NAMALWA (cell line): ENCODE measurements around the gene MLLT1.

ENCODE experiments used
- DNase-seq: peaks from one replicate; pipeline ENCODE4 v3.0.0-alpha.2; 2015; ENCODE audit warnings: low spot score

MLLT1 gene

GRCh38 chr19:6274756-6275155, 5.0 kb downstream of the MLLT1 start:
- DNase-seq: no peak

- DNase-seq: no peak
Observed at GRCh38 chr19:6273701-6274601, 5.8 kb downstream of the MLLT1 start.

- no peak for DNase-seq
Observed at GRCh38 chr19:6272913-6273600, 6.7 kb downstream of the MLLT1 start.

- no peak for DNase-seq
Observed at GRCh38 chr19:6272411-6272791, 7.4 kb downstream of the MLLT1 start.

GRCh38 chr19:6271721-6272410, 7.9 kb downstream of the MLLT1 start:
- DNase-seq: no peak

GRCh38 chr19:6271251-6271650, 8.5 kb downstream of the MLLT1 start:
- DNase-seq: no peak

- no peak for DNase-seq
Observed at GRCh38 chr19:6270822-6271221, 9.0 kb downstream of the MLLT1 start.

GRCh38 chr19:6270076-6270745, 9.6 kb downstream of the MLLT1 start:
- no peak for DNase-seq

- DNase-seq: no peak
Observed at GRCh38 chr19:6269101-6269886, 10.5 kb downstream of the MLLT1 start.

- DNase-seq: no peak
Observed at GRCh38 chr19:6268382-6268771, 11.4 kb downstream of the MLLT1 start.

- no peak for DNase-seq
Observed at GRCh38 chr19:6267552-6268381, 12.0 kb downstream of the MLLT1 start.

GRCh38 chr19:6264803-6265202, 15.0 kb downstream of the MLLT1 start:
- no peak for DNase-seq

- no peak for DNase-seq
Observed at GRCh38 chr19:6263735-6264444, 15.9 kb downstream of the MLLT1 start.

GRCh38 chr19:6263306-6263705, 16.5 kb downstream of the MLLT1 start:
- no peak for DNase-seq

GRCh38 chr19:6262519-6262918, 17.3 kb downstream of the MLLT1 start:
- DNase-seq: no peak

GRCh38 chr19:6261883-6262282, 17.9 kb downstream of the MLLT1 start:
- no peak for DNase-seq

- peak; percentile 45 for DNase-seq
Observed at GRCh38 chr19:6260912-6261650, 18.7 kb downstream of the MLLT1 start.

- DNase-seq: no peak
Observed at GRCh38 chr19:6260376-6260775, 19.4 kb downstream of the MLLT1 start.

GRCh38 chr19:6259312-6259861, 20.4 kb downstream of the MLLT1 start:
- DNase-seq: no peak
